Glutamatergic neuron (in vitro differentiated cells): ENCODE data around the gene ANTKMT. TPM values are rescaled to one million over a fixed set of nuclear protein-coding genes. Genes with fewer than 3 reads are reported as not detected.

ENCODE experiments used
- DNase-seq: peaks from one replicate; pipeline ENCODE4 v3.0.0; 2022
- H3K27ac Mint-ChIP-seq: one replicate; pipeline ENCODE4 v1.8.0; 2020; ENCODE audit warnings: mild to moderate bottlenecking, mixed read lengths, inconsistent platforms; ENCODE audit not compliant: unreplicated experiment
- H3K27me3 Mint-ChIP-seq: one replicate; pipeline ENCODE4 v1.8.0; 2020; ENCODE audit warnings: mild to moderate bottlenecking, moderate library complexity, mixed read lengths, inconsistent platforms; ENCODE audit not compliant: unreplicated experiment
- H3K36me3 Mint-ChIP-seq: one replicate; pipeline ENCODE4 v1.8.0; 2020; ENCODE audit warnings: mild to moderate bottlenecking, mixed read lengths, inconsistent platforms; ENCODE audit not compliant: unreplicated experiment
- H3K4me1 Mint-ChIP-seq: one replicate; pipeline ENCODE4 v1.8.0; 2020; ENCODE audit warnings: mild to moderate bottlenecking, low read depth, mixed read lengths, inconsistent platforms; ENCODE audit not compliant: unreplicated experiment
- H3K4me3 Mint-ChIP-seq: one replicate; pipeline ENCODE4 v1.8.0; 2020; ENCODE audit warnings: mild to moderate bottlenecking, mixed read lengths, inconsistent platforms; ENCODE audit not compliant: unreplicated experiment
- H3K9me3 Mint-ChIP-seq: one replicate; pipeline ENCODE4 v1.8.0; 2020; ENCODE audit warnings: mild to moderate bottlenecking, moderate library complexity, mixed read lengths, inconsistent platforms; ENCODE audit not compliant: unreplicated experiment
- CTCF ChIP-seq: fragments of 200-600 bp; sonication (generic); IDR thresholded peaks from one replicate; pipeline ENCODE4 v1.5.0; 2021; ENCODE audit not compliant: partially characterized antibody, unreplicated experiment
- total RNA-seq: library from RNA; stranded (reverse); fragmentation: NEBNext Ultra II Directional; extraction: Animal tissue kit (Norgen Biotek cat#: 25700); gene quantifications from one replicate; pipeline ENCODE4 v1.2.1, GENCODE V29; 2021; ENCODE audit not compliant: unreplicated experiment

Gene ANTKMT
- total RNA-seq, 1 donor from 2014 or later: 61.1 TPM

DNA sequence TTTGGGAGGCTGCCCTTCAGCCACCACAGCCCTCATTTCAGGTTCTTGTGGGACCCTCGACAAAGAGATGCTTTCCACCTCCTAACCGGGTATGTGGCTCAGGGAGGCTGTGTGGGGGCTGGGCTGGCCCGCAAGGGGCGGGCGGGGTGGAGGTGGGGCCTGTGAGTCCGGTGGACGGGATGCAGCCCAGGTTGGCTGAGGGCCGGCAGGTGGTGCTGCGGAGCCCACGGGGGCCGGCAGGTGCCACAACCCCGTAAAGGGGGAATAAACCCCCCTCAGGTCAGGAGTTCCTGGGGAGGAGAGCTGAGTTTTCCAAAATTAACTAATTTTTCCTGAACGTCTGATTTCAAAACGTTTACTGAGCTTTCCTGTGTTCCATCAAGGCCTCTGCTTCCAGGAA is 24.8 kb downstream of the ANTKMT start:
- Mint-ChIP-seq H3K4me1 (no peaks in the 10 kb centered on the region), H3K9me3 (peaks cover 1% of the 10 kb centered on the region), H3K36me3 (no peaks in the 10 kb centered on the region), H3K4me3 (no peak overlapping the region), H3K27me3 (no peaks in the 10 kb centered on the region), H3K27ac (no peak overlapping the region)
- no peak for DNase-seq
- peak; percentile 12 for TF ChIP-seq CTCF

DNA sequence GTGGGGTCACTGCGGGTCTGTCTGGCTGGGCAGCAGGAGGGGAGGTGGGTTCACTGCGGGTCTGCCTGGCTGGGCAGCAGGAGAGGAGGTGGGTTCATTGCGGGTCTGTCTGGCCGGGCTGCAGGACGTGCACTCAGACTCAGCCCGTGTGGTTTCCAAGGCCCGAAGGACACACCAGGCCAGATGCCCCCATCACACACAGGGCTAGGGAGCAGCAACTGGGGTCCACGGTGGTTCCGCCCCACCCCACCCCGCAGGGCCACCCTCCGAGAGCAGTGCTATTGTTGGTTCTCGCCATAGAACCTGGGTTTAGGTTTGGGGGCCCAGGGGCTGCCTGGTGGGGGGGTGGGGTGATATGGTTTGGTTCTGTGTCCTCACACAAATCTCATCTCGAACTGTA is 25.7 kb downstream of the ANTKMT start:
- no peaks in the 10 kb centered on the region for H3K36me3 Mint-ChIP-seq
- H3K4me1 Mint-ChIP-seq: peaks cover 6% of the 10 kb centered on the region
- H3K9me3 Mint-ChIP-seq: no peaks in the 10 kb centered on the region
- peaks cover 3% of the 10 kb centered on the region for H3K27me3 Mint-ChIP-seq
- DNase-seq: no peak
- no peak overlapping the region for H3K4me3 Mint-ChIP-seq
- no peak for TF ChIP-seq CTCF
- no peak overlapping the region for H3K27ac Mint-ChIP-seq

DNA sequence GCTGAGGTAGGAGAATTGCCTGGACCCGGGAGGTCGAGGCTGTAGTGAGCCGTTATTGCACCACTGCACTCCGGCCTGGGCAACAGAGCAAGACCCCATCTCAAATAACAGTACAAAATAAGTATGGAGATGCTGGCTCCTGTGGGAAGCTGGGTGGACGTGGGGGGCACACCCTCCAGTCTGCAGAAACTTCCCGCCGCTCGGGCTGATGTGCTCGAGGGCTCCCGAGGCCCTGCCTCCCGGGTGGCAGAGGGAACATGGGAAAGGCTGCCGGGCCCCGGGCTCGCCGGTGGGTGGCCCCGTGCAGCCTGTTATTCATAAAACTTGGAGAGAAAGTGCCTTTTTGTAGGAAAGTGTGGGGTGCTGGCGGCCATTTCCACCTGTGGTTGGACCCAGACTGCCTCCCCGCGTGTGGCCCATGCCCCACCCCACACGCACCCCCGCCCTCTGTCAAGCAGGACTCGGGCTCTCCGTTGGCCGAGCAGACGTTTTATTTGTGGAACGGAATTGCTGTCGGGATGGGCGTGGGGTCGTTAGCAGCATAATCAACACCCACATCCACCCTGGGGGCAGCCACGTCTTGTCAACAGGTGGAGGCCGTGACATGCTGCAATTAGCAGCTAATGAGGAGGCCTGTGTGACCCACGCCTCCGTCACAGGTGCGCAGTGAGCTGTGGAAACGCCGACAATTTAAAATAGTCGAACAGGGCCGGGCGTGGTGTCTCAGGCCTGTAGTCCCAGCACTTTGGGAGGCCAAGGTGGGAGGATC is 27.2 kb downstream of the ANTKMT start:
- peaks cover 5% of the 10 kb centered on the region for H3K9me3 Mint-ChIP-seq
- H3K4me3 Mint-ChIP-seq: no peak overlapping the region
- no peak overlapping the region for H3K27ac Mint-ChIP-seq
- DNase-seq: no peak
- no peak for TF ChIP-seq CTCF
- peaks cover 13% of the 10 kb centered on the region for H3K4me1 Mint-ChIP-seq
- H3K36me3 Mint-ChIP-seq: no peaks in the 10 kb centered on the region
- peaks cover 3% of the 10 kb centered on the region for H3K27me3 Mint-ChIP-seq

DNA sequence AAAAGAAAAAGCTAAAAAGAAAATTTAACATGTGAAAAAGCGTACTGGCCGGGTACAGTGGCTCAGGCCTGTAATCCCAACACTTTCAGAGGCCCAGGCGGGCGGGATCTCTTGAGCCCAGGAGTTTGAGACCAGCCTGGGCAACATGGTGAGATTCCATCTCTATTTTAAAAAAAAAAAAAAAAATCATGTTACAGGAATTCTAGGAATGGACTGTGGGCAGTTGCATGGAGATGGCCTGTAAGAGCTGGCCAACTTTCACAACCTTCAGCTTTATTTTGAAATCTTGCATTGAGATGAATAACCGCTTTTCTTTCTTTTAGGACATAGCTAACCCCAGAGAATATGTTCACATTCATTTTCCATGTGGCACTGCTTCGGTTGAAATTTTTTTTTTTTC is 28.1 kb downstream of the ANTKMT start:
- H3K27ac Mint-ChIP-seq: no peak overlapping the region
- DNase-seq: no peak
- H3K27me3 Mint-ChIP-seq: peaks cover 3% of the 10 kb centered on the region
- no peaks in the 10 kb centered on the region for H3K36me3 Mint-ChIP-seq
- peaks cover 5% of the 10 kb centered on the region for H3K9me3 Mint-ChIP-seq
- H3K4me3 Mint-ChIP-seq: no peak overlapping the region
- peaks cover 13% of the 10 kb centered on the region for H3K4me1 Mint-ChIP-seq
- no peak for TF ChIP-seq CTCF

- Mint-ChIP-seq H3K27ac (no peak overlapping the region), H3K4me1 (peaks cover 13% of the 10 kb centered on the region), H3K27me3 (peaks cover 3% of the 10 kb centered on the region), H3K36me3 (no peaks in the 10 kb centered on the region), H3K9me3 (peaks cover 5% of the 10 kb centered on the region), H3K4me3 (no peak overlapping the region)
- no peak for DNase-seq
- no peak for TF ChIP-seq CTCF
Observed at GRCh38 chr16:750485-750884, 29.5 kb downstream of the ANTKMT start.
